ENCODE measurements around the gene LRRC43. TPM values are rescaled to one million over a fixed set of nuclear protein-coding genes. Genes with fewer than 3 reads are reported as not detected.

LRRC43 gene
- total RNA-seq, 2 donors from 2014 or later, result 0.36 to 0.47 TPM

DNA sequence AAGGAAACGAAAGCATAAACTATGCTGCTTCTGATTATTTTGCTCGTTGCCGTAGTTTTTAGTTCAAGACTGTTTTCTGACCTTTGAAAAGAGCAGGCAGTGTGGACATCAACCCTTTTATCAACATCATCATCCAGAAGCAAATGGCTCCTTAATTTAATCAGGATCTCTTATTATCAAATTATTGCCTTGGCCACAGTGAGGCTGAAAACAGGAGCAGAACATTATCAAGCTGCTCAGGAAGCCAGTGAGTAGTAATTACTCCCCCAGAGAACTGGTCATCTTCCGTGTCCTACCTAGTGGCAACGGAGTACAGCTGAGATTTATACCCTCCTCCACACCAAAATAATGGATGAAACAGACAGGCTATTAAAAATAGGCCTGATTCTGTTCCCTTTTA is 45.2 kb downstream of the LRRC43 start:
- Mint-ChIP-seq H3K36me3 (peaks cover 0 to 16% of the 10 kb centered on the region in 2 donors), H3K9me3 (no peaks in the 10 kb centered on the region), H3K27ac (no peak overlapping the region)
- no peak for ATAC-seq
- DNase-seq (ENCODE audit: low spot score in 2 of 2), result no peak

DNA sequence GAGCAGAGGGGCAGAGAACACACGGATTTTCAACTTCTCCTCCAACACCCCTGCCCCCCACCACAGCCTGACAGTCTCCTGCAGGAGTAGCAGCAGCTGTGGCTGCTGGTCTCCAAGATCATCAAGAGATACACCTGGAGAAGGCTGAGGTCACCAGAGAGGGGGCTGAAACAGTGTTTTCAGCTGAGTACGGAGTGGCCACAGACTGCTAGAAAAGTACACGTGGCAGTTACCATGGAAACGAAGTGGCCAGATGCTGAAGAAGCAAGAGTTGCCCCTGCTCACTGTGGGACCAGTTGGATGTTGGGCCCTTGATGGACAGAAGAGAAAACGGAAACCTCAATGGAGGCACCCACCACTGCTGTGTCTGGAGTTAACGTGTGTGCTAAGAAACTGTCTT is 47.9 kb downstream of the LRRC43 start:
- H3K27ac Mint-ChIP-seq, result no peak overlapping the region
- H3K9me3 Mint-ChIP-seq, result no peaks in the 10 kb centered on the region
- ATAC-seq, result no peak
- peaks cover 0 to 4% of the 10 kb centered on the region in 2 donors for H3K36me3 Mint-ChIP-seq
- no peak for DNase-seq (ENCODE audit: low spot score in 2 of 2)

DNA sequence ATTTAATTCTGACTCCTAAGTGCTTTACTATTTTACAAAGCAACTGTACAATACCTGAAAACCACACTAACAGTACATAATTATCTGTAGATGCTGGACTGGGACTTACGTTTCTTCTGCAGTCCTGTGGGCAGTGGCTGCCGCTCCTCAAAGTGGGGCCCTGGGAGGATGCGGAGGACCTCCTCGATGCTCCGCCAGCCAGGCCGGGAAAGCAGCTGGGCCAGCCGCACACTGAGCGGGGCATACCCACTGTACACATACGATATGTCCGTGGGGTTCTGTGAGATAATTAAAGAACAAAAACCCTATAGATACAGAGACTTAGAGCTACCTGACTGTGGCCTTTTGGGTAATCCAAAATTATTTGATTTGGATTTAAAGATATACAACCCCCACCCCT is 49.8 kb downstream of the LRRC43 start:
- no peak for DNase-seq (ENCODE audit: low spot score in 2 of 2)
- no peak for ATAC-seq
- H3K36me3 Mint-ChIP-seq, result peaks cover 0 to 4% of the 10 kb centered on the region in 2 donors
- H3K27ac Mint-ChIP-seq, result no peak overlapping the region
- H3K9me3 Mint-ChIP-seq, result no peaks in the 10 kb centered on the region

DNA sequence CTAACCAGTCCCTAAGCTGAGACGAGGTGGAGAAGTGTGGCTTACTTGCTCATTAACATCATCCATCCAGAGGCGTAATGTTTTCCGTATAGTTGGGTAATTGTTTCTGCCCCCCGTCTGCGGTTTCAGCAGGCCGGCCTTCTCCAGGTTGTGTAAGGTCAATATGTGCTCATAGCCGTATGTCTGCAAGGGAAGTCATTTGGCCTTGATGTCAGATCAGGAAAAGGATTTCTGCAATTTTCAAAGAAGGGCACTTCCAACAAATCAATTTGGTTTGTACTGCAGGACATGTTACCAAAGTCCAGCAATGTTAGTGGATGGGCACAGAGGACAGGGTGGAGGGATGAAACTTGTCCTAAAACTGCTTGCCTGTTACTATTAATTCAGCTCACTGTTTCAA is 52.8 kb downstream of the LRRC43 start:
- DNase-seq (ENCODE audit: low spot score in 2 of 2), result no peak
- no peak for ATAC-seq
- peaks cover 4 to 6% of the 10 kb centered on the region in 2 donors for H3K36me3 Mint-ChIP-seq
- H3K27ac Mint-ChIP-seq, result no peak overlapping the region
- H3K9me3 Mint-ChIP-seq, result no peaks in the 10 kb centered on the region

DNA sequence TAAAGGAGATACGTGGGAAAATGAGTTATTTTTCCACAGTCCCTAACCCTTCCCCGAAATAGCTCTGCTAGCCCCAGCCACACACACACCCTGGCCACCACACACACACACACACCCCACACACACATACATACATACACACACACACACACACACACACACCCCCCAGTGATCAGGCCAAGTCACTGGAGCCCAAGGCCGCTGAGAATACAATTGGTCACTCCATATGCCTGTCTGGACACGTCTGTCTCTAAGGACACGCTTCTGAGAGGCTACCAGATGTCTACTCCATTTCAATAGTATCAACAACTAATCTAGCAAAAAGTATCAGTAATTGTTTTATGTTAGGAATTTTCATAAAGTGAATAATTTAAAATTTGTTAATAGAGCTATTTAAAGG is 55.9 kb downstream of the LRRC43 start:
- ATAC-seq (no peak), DNase-seq (ENCODE audit: low spot score in 2 of 2) (no peak)
- peaks cover 0 to 6% of the 10 kb centered on the region in 2 donors for H3K36me3 Mint-ChIP-seq
- H3K9me3 Mint-ChIP-seq, result no peaks in the 10 kb centered on the region
- peak overlapping the region in 1 of 2 donors; percentile 60 for H3K27ac Mint-ChIP-seq

DNA sequence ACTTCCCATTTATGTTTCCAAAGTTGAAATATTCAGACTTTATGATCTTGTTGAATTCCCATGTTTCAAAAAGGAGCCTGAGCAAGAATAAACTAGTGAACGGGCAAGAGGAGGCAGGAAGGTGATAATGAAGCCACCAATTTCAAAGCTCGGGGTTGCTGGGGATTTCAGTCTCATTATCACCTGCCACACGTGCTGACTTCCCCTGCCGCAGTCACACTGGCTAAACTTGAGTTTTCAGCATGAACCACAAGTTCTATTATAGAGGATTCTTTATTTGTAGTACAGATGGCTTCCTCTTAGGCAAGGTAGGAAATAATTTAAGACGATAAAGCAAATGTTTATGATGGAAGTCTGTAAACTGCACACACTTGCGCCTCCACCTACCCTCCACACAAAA is 61.0 kb downstream of the LRRC43 start:
- H3K9me3 Mint-ChIP-seq, result no peaks in the 10 kb centered on the region
- H3K27ac Mint-ChIP-seq, result peak overlapping the region in 1 of 2 donors; percentile 44
- H3K36me3 Mint-ChIP-seq, result peaks cover 0 to 6% of the 10 kb centered on the region in 2 donors
- ATAC-seq (peak in 1 of 2 donors; percentile 36), DNase-seq (ENCODE audit: low spot score in 2 of 2) (no peak)

DNA sequence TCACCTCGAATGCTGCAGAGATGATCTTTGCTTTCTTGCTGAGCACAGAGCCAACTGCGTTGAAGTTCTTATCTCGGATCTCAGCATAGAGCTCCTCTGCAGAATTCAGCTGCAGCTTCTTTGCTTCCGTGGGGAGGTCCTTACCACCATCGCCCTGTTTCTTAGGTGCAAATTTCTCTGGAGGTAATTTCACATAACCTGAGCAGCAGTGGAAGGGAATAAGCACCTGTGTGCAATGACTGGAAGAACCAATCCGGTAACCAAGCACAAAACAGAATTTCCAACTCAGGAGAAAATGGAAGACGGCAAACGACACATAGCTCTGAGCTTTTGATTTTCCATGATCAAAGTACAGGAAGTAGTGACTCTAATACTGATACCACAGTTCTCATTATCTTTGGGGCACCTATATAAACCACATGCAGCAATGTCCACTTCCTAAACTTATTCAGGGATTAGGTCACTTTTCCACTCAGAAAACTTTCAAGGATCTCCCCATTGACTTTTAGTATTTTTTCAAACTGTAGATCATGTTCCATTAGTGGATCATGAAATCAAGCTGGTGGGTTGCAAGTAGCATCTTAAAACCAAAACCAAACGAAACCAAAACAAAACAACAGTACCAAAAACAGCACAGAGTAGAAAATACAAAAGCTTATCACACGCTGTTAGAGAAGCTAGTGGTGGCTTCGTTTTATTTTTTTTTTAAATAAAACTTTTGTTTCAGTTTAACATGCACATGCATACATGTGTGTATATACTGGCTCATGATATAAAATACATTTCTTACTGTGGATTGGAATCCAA is 61.8 kb downstream of the LRRC43 start:
- peaks cover 0 to 6% of the 10 kb centered on the region in 2 donors for H3K36me3 Mint-ChIP-seq
- DNase-seq (ENCODE audit: low spot score in 2 of 2) (no peak), ATAC-seq (peak; percentile 79 to 84)
- no peaks in the 10 kb centered on the region for H3K9me3 Mint-ChIP-seq
- peak overlapping the region; percentile 30 to 58 for H3K27ac Mint-ChIP-seq

DNA sequence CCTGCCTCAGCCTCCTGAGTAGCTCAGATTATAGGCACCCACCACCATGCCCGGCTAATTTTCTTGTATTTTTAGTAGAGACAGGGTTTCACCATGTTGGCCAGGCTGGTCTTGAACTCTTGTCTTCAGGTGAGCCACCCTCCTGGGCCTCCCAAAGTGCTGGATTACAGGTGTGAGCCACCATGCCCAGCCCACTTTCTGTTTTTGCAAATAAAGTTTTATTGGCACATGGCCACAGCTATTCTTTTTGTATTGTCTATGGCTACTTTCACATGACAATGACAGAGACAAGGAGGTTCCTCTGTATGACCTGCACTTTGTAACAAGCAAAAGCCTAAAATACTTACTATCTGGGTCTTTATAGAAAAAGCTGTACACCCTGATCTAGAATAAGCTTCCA is 62.6 kb downstream of the LRRC43 start:
- ATAC-seq, result no peak
- Mint-ChIP-seq H3K36me3 (no peaks in the 10 kb centered on the region), H3K27ac (no peak overlapping the region), H3K9me3 (no peaks in the 10 kb centered on the region)
- no peak for DNase-seq (ENCODE audit: low spot score in 2 of 2)

DNA sequence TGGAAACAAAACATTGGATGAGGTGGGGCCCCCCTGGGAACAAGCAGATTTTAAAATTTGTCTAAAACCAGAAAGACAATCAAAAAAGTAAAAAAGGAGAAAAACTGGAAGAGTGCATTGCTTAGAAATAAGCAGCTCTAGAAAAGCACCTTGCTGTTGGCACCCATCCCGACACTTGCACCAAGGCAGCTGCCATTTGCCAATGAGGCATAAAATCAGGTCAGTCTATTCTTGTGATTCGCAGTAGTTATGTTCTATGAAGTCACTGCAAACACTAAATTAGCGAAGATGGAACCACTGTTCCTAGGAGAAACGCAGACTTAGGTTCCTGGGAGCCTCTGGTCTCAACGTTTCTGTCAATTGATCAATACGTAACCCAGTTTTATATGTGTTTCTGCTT is 67.1 kb downstream of the LRRC43 start:
- Mint-ChIP-seq H3K36me3 (no peaks in the 10 kb centered on the region), H3K27ac (peak overlapping the region in 1 of 2 donors; percentile 70), H3K9me3 (no peaks in the 10 kb centered on the region)
- ATAC-seq (no peak), DNase-seq (ENCODE audit: low spot score in 2 of 2) (no peak)

DNA sequence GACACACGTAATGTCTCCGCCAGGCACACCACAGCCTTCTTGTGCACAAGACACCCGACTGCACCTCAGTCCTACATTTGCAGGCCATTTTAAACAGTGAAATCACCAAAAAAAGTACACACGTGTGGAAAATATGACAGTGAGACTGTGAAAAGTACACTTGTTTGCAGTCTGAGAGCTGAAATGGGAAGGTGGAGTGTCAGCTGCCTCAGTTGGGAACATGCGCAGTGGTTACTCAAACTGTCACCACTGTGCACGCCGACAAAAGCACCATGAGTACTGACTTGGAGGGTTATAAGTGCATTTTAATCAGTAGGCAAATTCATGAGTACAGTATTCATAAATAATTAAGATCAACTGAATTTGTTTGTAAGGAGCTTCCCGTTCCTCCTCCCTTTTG is 67.6 kb downstream of the LRRC43 start:
- no peaks in the 10 kb centered on the region for H3K9me3 Mint-ChIP-seq
- no peak for ATAC-seq
- no peak for DNase-seq (ENCODE audit: low spot score in 2 of 2)
- no peak overlapping the region for H3K27ac Mint-ChIP-seq
- no peaks in the 10 kb centered on the region for H3K36me3 Mint-ChIP-seq

Other genes with a start within 250 kb of the LRRC43 start
- gene BCL7A, start 161.2 kb upstream of the LRRC43 start, total RNA-seq, result 1 to 10 TPM; 3.3 to 5.8 TPM
- 10 to 100 TPM; 34.9 to 36.0 TPM for gene MLXIP, start 104.4 kb upstream of the LRRC43 start, total RNA-seq
- gene IL31, start 8.9 kb upstream of the LRRC43 start, total RNA-seq, result under 1 TPM in 1 of 2 donors, not detected in 1; 0.87 TPM
- 1 to 10 TPM in 1 of 2 donors, not detected in 1; 5.5 TPM for gene B3GNT4, start 20.6 kb downstream of the LRRC43 start, total RNA-seq
- gene DIABLO, start 42.9 kb downstream of the LRRC43 start, total RNA-seq, result 10 to 100 TPM; 50.0 to 63.8 TPM
- gene VPS33A, start 83.4 kb downstream of the LRRC43 start, total RNA-seq, result 10 to 100 TPM; 23.9 to 24.2 TPM
- gene CLIP1, start 239.5 kb downstream of the LRRC43 start, total RNA-seq, result 10 to 100 TPM; 40.7 to 69.0 TPM

Data from activated naive CD4-positive, alpha-beta T cell treated with anti-CD3 and anti-CD28 coated beads, Interleukin-2, amount 50 U/mL, for 72 hours (primary cell).